ENCODE data around the gene ATP2B2. TPM values are rescaled to one million over a fixed set of nuclear protein-coding genes. Genes with fewer than 3 reads are reported as not detected.

ATP2B2 gene
- total and polyA plus RNA-seq, 10 of the 15 experiments (the other 5 are each of a cell fraction or from before 2014, with no cell fraction given), result 0.04 TPM; not detected in 9

DNA sequence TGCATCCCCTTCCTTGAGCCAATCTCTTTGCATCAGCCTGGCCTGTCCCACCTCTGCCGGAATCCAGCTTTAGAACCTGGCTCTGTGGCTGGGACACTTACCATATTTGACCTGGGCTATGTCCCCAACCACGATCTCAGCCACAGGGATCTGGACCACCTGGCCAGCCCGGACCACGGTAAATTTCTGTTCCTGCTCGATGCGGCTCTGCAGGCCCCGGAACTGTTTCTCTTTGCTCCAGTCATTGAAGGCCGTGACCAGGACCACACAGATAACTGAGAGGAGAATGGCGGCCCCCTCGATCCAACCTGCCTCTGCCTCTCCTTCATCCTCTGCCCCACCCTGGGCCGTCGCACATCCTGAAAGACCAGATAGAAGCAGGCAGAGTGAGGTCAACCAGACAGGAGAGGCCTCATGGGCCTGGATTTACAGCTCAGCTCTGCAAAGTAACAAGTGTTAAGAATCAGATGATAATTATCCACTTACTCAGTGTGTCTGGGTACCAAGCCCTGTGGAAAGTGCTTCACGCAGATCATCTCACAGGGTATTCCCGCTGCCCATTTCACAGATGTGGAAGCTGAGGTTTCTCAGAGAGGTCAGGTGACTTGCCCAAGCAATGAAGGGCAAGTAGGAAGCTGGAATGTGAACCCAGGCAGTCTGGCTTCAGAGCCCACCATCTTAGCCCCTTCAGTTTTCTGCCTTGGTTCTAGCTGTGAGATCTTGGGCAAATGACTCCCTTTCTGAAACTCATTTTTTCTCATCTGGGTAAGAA lies 103.2 kb downstream of the ATP2B2 start:
- intact Hi-C loops (cut with micrococcal nuclease; ENCODE audit: unreplicated experiment) (no loop called here), in situ Hi-C loops (cut with MboI) (no loop called here)
- H3K27me3 ChIP-seq (replicated peaks in 1 of 2; ENCODE audit: control insufficient read depth in 2 of 2, insufficient read depth in 2 of 2, low read length in 1 of 2), result no peaks in the 10 kb centered on the region; a peak in 1 of 4 replicates
- FAIRE-seq, result no peak
- SMC1A ChIA-PET (ENCODE audit: uncharacterized antibody, unreplicated experiment), result no interaction called here
- CTCF ChIA-PET, result no interaction called here
- POLR2A ChIA-PET, result no interaction called here
- H3K27ac ChIP-seq (ENCODE audit: control insufficient read depth, insufficient read depth), result no peak overlapping the region
- no peak overlapping the region for H3K4me2 ChIP-seq (ENCODE audit: control insufficient read depth, insufficient read depth)
- no peaks in the 10 kb centered on the region for H3K4me1 ChIP-seq (ENCODE audit: control insufficient read depth, insufficient read depth, low read length)
- H3K9ac ChIP-seq (ENCODE audit: control insufficient read depth, insufficient read depth, low read length), result no peak overlapping the region
- no peak overlapping the region for H2AFZ ChIP-seq (ENCODE audit: control insufficient read depth, low read depth, low read length)
- RAD21 ChIA-PET (ENCODE audit: unreplicated experiment), result no interaction called here
- 49% methylated on average over 14 of the region's 14 CpGs for WGBS (ENCODE audit: insufficient coverage, insufficient replicate concordance, low lambda C conversion rate, missing lambda C conversion rate)
- no peak overlapping the region for H3K4me3 ChIP-seq
- H4K20me1 ChIP-seq (ENCODE audit: control insufficient read depth, insufficient read depth), result no peaks in the 10 kb centered on the region
- H3K9me3 ChIP-seq (replicated peaks; ENCODE audit: control insufficient read depth, insufficient read depth, low read length), result no peaks in the 10 kb centered on the region
- H3K79me2 ChIP-seq (ENCODE audit: control insufficient read depth, insufficient read depth, low read length), result no peaks in the 10 kb centered on the region
- no peak for TF ChIP-seq STAT3 (IDR thresholded peaks at IDR 0.05; ENCODE audit: low read depth, low read length)
- no peak for TF ChIP-seq CBX5 (IDR thresholded peaks at IDR 0.05; ENCODE audit: low read depth)
- TF ChIP-seq SMC3 (IDR thresholded peaks at IDR 0.05; ENCODE audit: borderline replicate concordance, low read length), result no peak
- no peak for TF ChIP-seq PML (IDR thresholded peaks at IDR 0.05; ENCODE audit: low read length)
- no peak for TF ChIP-seq RB1 (IDR thresholded peaks at IDR 0.05; ENCODE audit: borderline replicate concordance)
- no peak for TF ChIP-seq SMARCA5 (IDR thresholded peaks at IDR 0.05)
- no peak for TF ChIP-seq NR2C1 (IDR thresholded peaks at IDR 0.05)
- no peak for TF ChIP-seq WRNIP1 (IDR thresholded peaks at IDR 0.05; ENCODE audit: borderline replicate concordance, low read depth, low read length)
- TF ChIP-seq YBX1 (IDR thresholded peaks at IDR 0.05), result no peak
- no peak for TF ChIP-seq CHD1 (IDR thresholded peaks at IDR 0.05; ENCODE audit: low read depth, low read length)
- no peak for TF ChIP-seq NFXL1 (IDR thresholded peaks at IDR 0.05; ENCODE audit: borderline replicate concordance)
- TF ChIP-seq RBBP5 (conservative IDR thresholded peaks at IDR 0.05), result no peak
- no peak for TF ChIP-seq IRF4 (IDR thresholded peaks at IDR 0.05; ENCODE audit: low read depth, low read length)
- H3K36me3 ChIP-seq (ENCODE audit: control insufficient read depth in 2 of 2, insufficient read depth in 2 of 2, low read length in 1 of 2), result no peaks in the 10 kb centered on the region
- ATAC-seq, result no peak
- DNase-seq (ENCODE audit: low read depth, low spot score), result no peak
- no TSS peak for BruUV-seq (replicated peaks)
